ENCODE data around the gene FOXP4. TPM values are rescaled to one million over a fixed set of nuclear protein-coding genes. Genes with fewer than 3 reads are reported as not detected.

FOXP4 gene
- total RNA-seq, 1 donor from 2014 or later: 41.9 TPM

- peak overlapping the region; percentile 2 for H2AFZ ChIP-seq (ENCODE audit: low read depth, low read length)
- no peaks in the 10 kb centered on the region for H3K36me3 ChIP-seq (ENCODE audit: insufficient read depth, low read length)
- peak overlapping the region; percentile 81 for H3K4me2 ChIP-seq (ENCODE audit: low read length)
- peak overlapping the region; percentile 60 for H3K9ac ChIP-seq (ENCODE audit: low read length)
- H4K20me1 ChIP-seq (ENCODE audit: insufficient read depth, low read length): peaks cover 9% of the 10 kb centered on the region
- no peaks in the 10 kb centered on the region for H3K27me3 Mint-ChIP-seq (ENCODE audit: low read depth, unreplicated experiment)
- H3K4me1 ChIP-seq (ENCODE audit: insufficient read depth, low read length): peaks cover 37% of the 10 kb centered on the region
- no peaks in the 10 kb centered on the region for H3K9me3 Mint-ChIP-seq (ENCODE audit: unreplicated experiment)
- DNase-seq (ENCODE audit: low read depth): peak; percentile 36
- H3K27me3 ChIP-seq (ENCODE audit: insufficient read depth, low read length): no peaks in the 10 kb centered on the region
- peak overlapping the region; percentile 36 for H3K27ac ChIP-seq (ENCODE audit: low read depth, low read length)
- H3K79me2 ChIP-seq (ENCODE audit: insufficient read depth, low read length): no peaks in the 10 kb centered on the region
- no peak for FAIRE-seq
- peaks cover 58% of the 10 kb centered on the region for H3K4me1 Mint-ChIP-seq (ENCODE audit: low read depth, unreplicated experiment)
- TF ChIP-seq CTCF (IDR thresholded peaks at IDR 0.05; ENCODE audit: insufficient read depth, low read depth, low read length) (no peak), EZH2 (IDR thresholded peaks at IDR 0.05; ENCODE audit: insufficient read depth, low read length) (no peak)
- peaks cover 2% of the 10 kb centered on the region for H3K36me3 Mint-ChIP-seq (ENCODE audit: low read depth, unreplicated experiment)
- H3K4me3 ChIP-seq (ENCODE audit: insufficient read depth, low read depth, low read length): no peak overlapping the region
- H3K27ac Mint-ChIP-seq (ENCODE audit: unreplicated experiment): peak overlapping the region; percentile 98
- H3K9me3 ChIP-seq (ENCODE audit: insufficient read depth, low read depth, low read length): no peaks in the 10 kb centered on the region
- peak overlapping the region; percentile 80 for H3K4me3 Mint-ChIP-seq (ENCODE audit: unreplicated experiment)
Measured at GRCh38 chr6:41578217-41579087, 32.3 kb downstream of the FOXP4 start.

GRCh38 chr6:41579088-41579610, 33.0 kb downstream of the FOXP4 start:
- Mint-ChIP-seq H3K4me1 (ENCODE audit: low read depth, unreplicated experiment) (peaks cover 65% of the 10 kb centered on the region), H3K27ac (ENCODE audit: unreplicated experiment) (peak overlapping the region; percentile 85), H3K36me3 (ENCODE audit: low read depth, unreplicated experiment) (peaks cover 2% of the 10 kb centered on the region), H3K27me3 (ENCODE audit: low read depth, unreplicated experiment) (no peaks in the 10 kb centered on the region), H3K9me3 (ENCODE audit: unreplicated experiment) (no peaks in the 10 kb centered on the region), H3K4me3 (ENCODE audit: unreplicated experiment) (peak overlapping the region; percentile 63)
- no peaks in the 10 kb centered on the region for H3K27me3 ChIP-seq (ENCODE audit: insufficient read depth, low read length)
- H3K4me3 ChIP-seq (ENCODE audit: insufficient read depth, low read depth, low read length): no peak overlapping the region
- H2AFZ ChIP-seq (ENCODE audit: low read depth, low read length): no peak overlapping the region
- TF ChIP-seq EZH2 (IDR thresholded peaks at IDR 0.05; ENCODE audit: insufficient read depth, low read length) (no peak), CTCF (IDR thresholded peaks at IDR 0.05; ENCODE audit: insufficient read depth, low read depth, low read length) (no peak)
- FAIRE-seq (no peak), DNase-seq (ENCODE audit: low read depth) (no peak)
- H4K20me1 ChIP-seq (ENCODE audit: insufficient read depth, low read length): peaks cover 2% of the 10 kb centered on the region
- no peak overlapping the region for H3K27ac ChIP-seq (ENCODE audit: low read depth, low read length)
- peaks cover 37% of the 10 kb centered on the region for H3K4me1 ChIP-seq (ENCODE audit: insufficient read depth, low read length)
- H3K9me3 ChIP-seq (ENCODE audit: insufficient read depth, low read depth, low read length): no peaks in the 10 kb centered on the region
- H3K9ac ChIP-seq (ENCODE audit: low read length): no peak overlapping the region
- H3K4me2 ChIP-seq (ENCODE audit: low read length): peak overlapping the region; percentile 81
- no peaks in the 10 kb centered on the region for H3K79me2 ChIP-seq (ENCODE audit: insufficient read depth, low read length)
- H3K36me3 ChIP-seq (ENCODE audit: insufficient read depth, low read length): no peaks in the 10 kb centered on the region

Data from astrocyte (in vitro differentiated cells and primary cell).